Erythroblast (primary cell): ENCODE measurements around the gene BCL2.

Source experiments
- GATA1 ChIP-seq: IDR thresholded peaks from 2 replicates; pipeline ENCODE4 v1.6.1; 2011; ENCODE audit warnings: low read depth, mild to moderate bottlenecking, control low read depth, low read length, moderate library complexity
- POLR2A ChIP-seq: IDR thresholded peaks from 2 replicates; pipeline ENCODE4 v1.6.1; 2011; ENCODE audit warnings: mild to moderate bottlenecking, low read length

GRCh38 chr18:63151539-63151938 lies 168.0 kb downstream of the BCL2 start:
- TF ChIP-seq POLR2A: no peak
- no peak for TF ChIP-seq GATA1
